Measurements from ENCODE around the gene NCAPD2. TPM values are rescaled to one million over a fixed set of nuclear protein-coding genes. Genes with fewer than 3 reads are reported as not detected.

The NCAPD2 gene
- polyA plus RNA-seq, 1 of the 3 experiments (the other 2 are of a cell fraction): 46.9 TPM

DNA sequence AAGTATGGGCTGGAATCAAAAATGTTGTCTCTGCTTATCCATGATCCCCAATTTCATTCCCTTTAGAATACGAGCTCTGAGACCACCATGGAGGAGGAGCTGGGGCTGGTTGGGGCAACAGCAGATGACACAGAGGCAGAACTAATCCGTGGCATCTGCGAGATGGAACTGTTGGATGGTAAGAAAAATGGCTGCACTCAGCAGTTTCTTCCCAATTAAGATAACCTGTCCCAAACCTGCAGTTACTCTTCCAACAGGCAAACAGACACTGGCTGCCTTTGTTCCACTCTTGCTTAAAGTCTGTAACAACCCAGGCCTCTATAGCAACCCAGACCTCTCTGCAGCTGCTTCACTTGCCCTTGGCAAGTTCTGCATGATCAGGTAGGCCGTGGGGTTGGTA is 33.8 kb downstream of the NCAPD2 start:
- Histone ChIP-seq H3K9me2 (no peaks in the 10 kb centered on the region), H3K36me3 (replicated peaks in 1 of 2; ENCODE audit: control insufficient read depth in 1 of 2, insufficient read depth in 2 of 2, low read length in 1 of 2) (peaks cover 57 to 80% of the 10 kb centered on the region in 2 experiments)
- TF ChIP-seq CHD2 (IDR thresholded peaks at IDR 0.05; ENCODE audit: low read length, partially characterized antibody): no peak
- no peak for TF ChIP-seq RFX5 (IDR thresholded peaks at IDR 0.05; ENCODE audit: low read length)
- no peak for TF ChIP-seq MXI1 (IDR thresholded peaks at IDR 0.05; ENCODE audit: low read depth, low read length)
- no peak for TF ChIP-seq USF1 (IDR thresholded peaks at IDR 0.05; ENCODE audit: borderline replicate concordance, low read depth)
- TF ChIP-seq GATA2 (CRISPR knock-in tag; IDR thresholded peaks at IDR 0.05): no peak
- TF ChIP-seq TCF12 (IDR thresholded peaks at IDR 0.05): no peak
- no peak for TF ChIP-seq RAD21 (IDR thresholded peaks at IDR 0.05; ENCODE audit: low read length)

GRCh38 chr12:6528539-6529235 is 34.8 kb downstream of the NCAPD2 start:
- POLR2A ChIA-PET: interaction anchor here (3.2 kb wide), 1 partner anchor 9 kb away, joined by 14 read pairs; no protein-coding TSS in a partner anchor
- peaks cover 39% of the 10 kb centered on the region for H3F3A ChIP-seq (replicated peaks; ENCODE audit: insufficient read depth)
- WGBS (ENCODE audit: low lambda C conversion rate): 82% methylated on average over 13 of the region's 17 CpGs
- H4K20me1 ChIP-seq (ENCODE audit: insufficient read depth): no peaks in the 10 kb centered on the region
- H3K4me3 ChIP-seq (ENCODE audit: low read depth in 2 of 2, low read length in 1 of 2): no peak overlapping the region
- H3K9me3 ChIP-seq: no peaks in the 10 kb centered on the region
- peaks cover 52 to 72% of the 10 kb centered on the region in 2 experiments for H3K36me3 ChIP-seq (replicated peaks in 1 of 2; ENCODE audit: control insufficient read depth in 1 of 2, insufficient read depth in 2 of 2, low read length in 1 of 2)
- no peaks in the 10 kb centered on the region for H3K27me3 ChIP-seq (ENCODE audit: insufficient read depth)
- no peak overlapping the region for H3K4me2 ChIP-seq
- no peak for TF ChIP-seq GATA2 (CRISPR knock-in tag; IDR thresholded peaks at IDR 0.05)
- TF ChIP-seq TCF12 (IDR thresholded peaks at IDR 0.05): no peak
- TF ChIP-seq TEAD4 (IDR thresholded peaks at IDR 0.05; ENCODE audit: borderline replicate concordance, insufficient read depth): no peak
- TF ChIP-seq SMC3 (IDR thresholded peaks at IDR 0.05; ENCODE audit: low read depth, low read length): no peak
- no peaks in the 10 kb centered on the region for H3K9me2 ChIP-seq
- CTCF ChIA-PET: interaction anchor here (1.0 to 1.7 kb wide), 2 partner anchors 9 to 10 kb away, joined by 3 to 9 read pairs; no protein-coding TSS in a partner anchor
- H2AFZ ChIP-seq (ENCODE audit: low read depth): no peak overlapping the region
- peaks cover 23% of the 10 kb centered on the region for H3K79me2 ChIP-seq (ENCODE audit: insufficient read depth)
- no peak for DNase-seq
- peaks cover 10 to 14% of the 10 kb centered on the region in 2 experiments; a peak in 2 of 4 replicates for H3K4me1 ChIP-seq (ENCODE audit: control insufficient read depth in 1 of 2, insufficient read depth in 2 of 2, low read depth in 1 of 2, low read length in 1 of 2)
- H3K27ac ChIP-seq (ENCODE audit: low read depth in 2 of 2, low read length in 1 of 2): no peak overlapping the region; a peak in 1 of 4 replicates
- H3K9ac ChIP-seq: no peak overlapping the region

More for the DNA sequence above, 33.8 kb downstream of the NCAPD2 start:
- ChIA-PET CTCF (interaction anchor here (0.8 to 1.5 kb wide), 2 partner anchors 10 to 35 kb away, joined by 3 to 4 read pairs; no protein-coding TSS in a partner anchor), POLR2A (interaction anchor here (3.2 kb wide), 1 partner anchor 10 kb away, joined by 14 read pairs; no protein-coding TSS in a partner anchor)
- Histone ChIP-seq H3K79me2 (ENCODE audit: insufficient read depth) (peaks cover 14% of the 10 kb centered on the region), H3K27ac (ENCODE audit: low read depth in 2 of 2, low read length in 1 of 2) (no peak overlapping the region), H3F3A (replicated peaks; ENCODE audit: insufficient read depth) (peaks cover 30% of the 10 kb centered on the region), H3K9me3 (no peaks in the 10 kb centered on the region), H2AFZ (ENCODE audit: low read depth) (no peak overlapping the region), H3K4me2 (no peak overlapping the region), H3K4me3 (ENCODE audit: low read depth in 2 of 2, low read length in 1 of 2) (no peak overlapping the region), H3K4me1 (ENCODE audit: control insufficient read depth in 1 of 2, insufficient read depth in 2 of 2, low read depth in 1 of 2, low read length in 1 of 2) (peaks cover 7 to 10% of the 10 kb centered on the region in 2 experiments; a peak in 2 of 4 replicates), H4K20me1 (ENCODE audit: insufficient read depth) (no peaks in the 10 kb centered on the region), H3K27me3 (ENCODE audit: insufficient read depth) (no peaks in the 10 kb centered on the region), H3K9ac (no peak overlapping the region)
- 93% methylated on average over 4 of the region's 4 CpGs for WGBS (ENCODE audit: low lambda C conversion rate)
- no peak for DNase-seq
